Measurements from ENCODE around the gene IGFN1.

IGFN1 gene

DNA sequence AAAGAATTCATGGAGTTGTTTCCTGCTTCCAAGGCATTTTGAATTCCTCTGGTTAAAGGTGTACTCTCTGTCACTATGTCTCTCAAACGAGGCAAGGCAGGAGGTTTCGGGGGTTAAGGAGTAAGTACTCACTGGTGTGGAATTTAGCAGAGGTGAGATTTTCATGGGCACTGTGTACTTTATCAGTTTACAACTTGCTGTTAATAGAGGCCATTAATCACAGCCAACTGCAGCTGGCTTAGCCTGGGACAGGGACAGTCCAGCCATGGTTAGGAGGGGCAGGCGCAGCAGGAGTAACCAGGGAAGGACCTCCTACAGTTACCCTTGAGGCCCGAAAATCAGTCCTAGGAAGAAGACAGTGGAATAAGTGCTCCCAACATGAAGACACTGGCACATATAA lies 18.3 kb upstream of the IGFN1 start:
- ATAC-seq: no peak
- H3K9me3 Mint-ChIP-seq: no peaks in the 10 kb centered on the region
- H3K4me1 Mint-ChIP-seq: peaks cover 20% of the 10 kb centered on the region
- DNase-seq: no peak
- peaks cover 19% of the 10 kb centered on the region for H3K27me3 Mint-ChIP-seq
- no peak overlapping the region for H3K4me3 Mint-ChIP-seq
- H3K27ac Mint-ChIP-seq: no peak overlapping the region
- H3K36me3 Mint-ChIP-seq (ENCODE audit: low read depth): no peaks in the 10 kb centered on the region

DNA sequence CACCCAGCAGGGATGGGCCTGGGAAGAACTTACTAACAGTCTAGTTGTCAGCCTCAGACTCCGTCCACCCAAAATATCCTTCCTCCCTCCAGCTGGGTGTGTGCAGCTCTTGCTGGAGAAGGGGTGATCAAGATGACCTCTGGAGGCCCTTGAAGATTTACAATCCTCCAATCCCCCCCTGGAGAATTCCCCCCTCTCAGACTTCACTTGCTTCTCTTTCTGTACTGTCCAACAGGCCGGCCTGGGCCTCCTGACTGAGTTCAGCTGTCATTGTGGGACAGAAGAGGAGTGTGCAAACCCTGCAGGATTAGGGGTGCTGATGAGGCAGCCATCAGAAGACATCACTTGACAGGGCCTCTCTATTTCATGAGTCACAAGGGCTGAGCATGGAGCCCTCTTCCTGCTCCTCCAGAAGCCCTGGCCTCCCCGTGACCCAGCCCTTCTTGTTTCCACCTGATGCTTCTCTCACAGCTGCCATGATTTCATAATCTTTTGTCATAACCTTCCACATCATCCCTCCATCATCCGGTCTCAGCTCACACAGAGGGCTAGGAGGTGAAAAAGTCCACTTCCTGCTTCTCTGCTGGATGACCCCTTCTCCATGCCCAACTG lies 17.5 kb upstream of the IGFN1 start:
- Mint-ChIP-seq H3K36me3 (ENCODE audit: low read depth) (no peaks in the 10 kb centered on the region), H3K27me3 (peaks cover 21% of the 10 kb centered on the region), H3K4me3 (no peak overlapping the region), H3K4me1 (peaks cover 20% of the 10 kb centered on the region), H3K9me3 (no peaks in the 10 kb centered on the region), H3K27ac (no peak overlapping the region)
- ATAC-seq: no peak
- DNase-seq: peak; percentile 4

DNA sequence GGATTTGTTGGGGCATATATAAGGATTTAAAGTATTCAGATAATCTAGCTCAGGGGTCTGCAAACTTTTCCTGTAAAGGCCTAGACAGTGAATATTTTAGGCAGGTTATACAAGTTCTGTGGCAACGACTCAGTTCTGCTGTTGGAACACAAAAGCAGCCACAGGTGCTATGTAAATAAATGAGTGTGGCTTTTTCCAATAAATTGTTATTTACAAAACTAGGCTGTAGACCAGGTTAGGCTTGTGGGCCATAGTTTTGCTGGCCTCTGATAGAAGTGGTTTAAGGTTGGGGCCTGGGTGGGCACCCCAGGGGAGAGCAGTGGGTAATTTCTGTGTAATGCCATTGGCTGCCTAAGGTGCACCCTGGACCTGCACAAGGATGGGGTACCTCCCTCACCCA lies 16.9 kb upstream of the IGFN1 start:
- no peaks in the 10 kb centered on the region for H3K36me3 Mint-ChIP-seq (ENCODE audit: low read depth)
- ATAC-seq: no peak
- H3K9me3 Mint-ChIP-seq: no peaks in the 10 kb centered on the region
- no peak overlapping the region for H3K4me3 Mint-ChIP-seq
- no peak for DNase-seq
- no peak overlapping the region for H3K27ac Mint-ChIP-seq
- peaks cover 20% of the 10 kb centered on the region for H3K4me1 Mint-ChIP-seq
- H3K27me3 Mint-ChIP-seq: peaks cover 23% of the 10 kb centered on the region

DNA sequence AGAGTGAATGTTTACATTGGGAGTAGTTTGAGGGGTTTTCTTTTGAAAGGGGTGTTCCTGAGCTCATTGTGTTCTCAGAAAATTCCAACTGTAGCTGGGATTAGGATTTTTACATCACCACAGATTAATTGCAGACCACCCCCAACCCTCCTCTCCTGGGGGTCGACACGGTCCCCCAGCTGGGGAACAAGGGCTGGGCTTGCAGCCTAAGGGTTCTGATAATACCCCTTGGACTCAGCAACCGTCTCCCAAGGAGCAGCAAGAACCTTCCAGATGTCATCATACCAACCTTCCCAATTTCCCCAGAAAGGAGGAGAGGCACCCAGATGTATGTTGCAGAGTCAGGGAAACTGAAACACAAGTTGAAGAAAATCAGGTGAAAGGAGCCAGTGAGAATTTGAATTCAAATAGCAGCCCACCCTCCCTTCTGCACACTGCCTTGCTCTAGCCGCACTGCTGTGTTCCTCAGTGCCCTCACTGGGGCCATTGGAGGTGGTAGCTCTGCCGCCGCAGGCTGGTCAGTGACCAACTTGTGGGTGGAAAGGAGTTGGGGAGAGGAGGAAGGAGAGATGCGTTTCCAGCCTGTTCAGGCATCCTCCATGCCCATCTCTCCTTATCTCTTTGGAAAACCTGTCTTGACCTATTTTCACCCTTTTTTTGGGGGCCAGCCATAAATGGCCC lies 14.7 kb upstream of the IGFN1 start:
- Mint-ChIP-seq H3K9me3 (no peaks in the 10 kb centered on the region), H3K4me1 (peaks cover 14% of the 10 kb centered on the region), H3K27me3 (peaks cover 27% of the 10 kb centered on the region), H3K4me3 (no peak overlapping the region), H3K27ac (no peak overlapping the region), H3K36me3 (ENCODE audit: low read depth) (no peaks in the 10 kb centered on the region)
- DNase-seq (no peak), ATAC-seq (no peak)

DNA sequence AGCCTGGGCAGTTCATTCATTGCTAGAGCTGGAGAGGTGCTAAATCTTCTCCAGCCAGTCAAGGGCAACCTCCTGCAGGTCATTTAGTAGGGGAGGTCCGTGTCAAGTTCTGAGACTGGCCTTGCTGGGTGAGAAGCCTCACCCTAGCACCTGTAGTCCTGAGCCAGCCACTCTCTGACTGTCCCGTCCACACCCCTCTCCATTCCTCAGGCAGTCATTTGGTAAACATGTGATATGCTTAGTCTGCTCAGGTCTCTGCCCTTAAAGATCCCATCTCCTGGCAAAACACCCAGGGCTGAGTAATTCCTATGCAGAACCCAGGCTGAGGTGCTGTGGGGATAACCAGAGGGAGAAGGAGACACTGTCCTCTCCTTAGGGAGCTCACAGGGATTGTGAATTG lies 13.7 kb upstream of the IGFN1 start:
- Mint-ChIP-seq H3K27ac (no peak overlapping the region), H3K27me3 (peaks cover 31% of the 10 kb centered on the region), H3K9me3 (no peaks in the 10 kb centered on the region), H3K4me3 (no peak overlapping the region), H3K36me3 (ENCODE audit: low read depth) (no peaks in the 10 kb centered on the region), H3K4me1 (peaks cover 7% of the 10 kb centered on the region)
- DNase-seq: no peak
- ATAC-seq: no peak

DNA sequence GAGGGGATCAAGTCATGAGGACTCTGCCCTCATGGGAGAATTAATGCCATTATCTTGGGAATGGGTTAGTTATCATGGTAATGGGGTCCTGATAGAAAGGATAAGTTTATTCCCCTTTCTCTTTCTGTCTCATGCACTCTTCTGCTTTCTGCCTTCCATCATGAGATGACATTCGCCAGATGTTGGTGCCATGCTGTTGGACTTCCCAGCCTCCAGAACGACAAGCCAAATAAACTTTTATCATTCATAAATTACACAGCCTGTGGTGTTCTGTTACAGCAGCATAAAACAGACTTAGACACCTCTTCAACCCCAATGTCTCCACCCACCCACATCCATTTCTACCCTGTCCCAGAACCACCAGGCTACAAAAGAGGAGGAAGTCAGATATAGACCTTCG lies 11.9 kb upstream of the IGFN1 start:
- no peak overlapping the region for H3K27ac Mint-ChIP-seq
- no peak overlapping the region for H3K4me3 Mint-ChIP-seq
- DNase-seq (no peak), ATAC-seq (no peak)
- H3K4me1 Mint-ChIP-seq: no peaks in the 10 kb centered on the region
- no peaks in the 10 kb centered on the region for H3K9me3 Mint-ChIP-seq
- H3K36me3 Mint-ChIP-seq (ENCODE audit: low read depth): no peaks in the 10 kb centered on the region
- peaks cover 35% of the 10 kb centered on the region for H3K27me3 Mint-ChIP-seq

DNA sequence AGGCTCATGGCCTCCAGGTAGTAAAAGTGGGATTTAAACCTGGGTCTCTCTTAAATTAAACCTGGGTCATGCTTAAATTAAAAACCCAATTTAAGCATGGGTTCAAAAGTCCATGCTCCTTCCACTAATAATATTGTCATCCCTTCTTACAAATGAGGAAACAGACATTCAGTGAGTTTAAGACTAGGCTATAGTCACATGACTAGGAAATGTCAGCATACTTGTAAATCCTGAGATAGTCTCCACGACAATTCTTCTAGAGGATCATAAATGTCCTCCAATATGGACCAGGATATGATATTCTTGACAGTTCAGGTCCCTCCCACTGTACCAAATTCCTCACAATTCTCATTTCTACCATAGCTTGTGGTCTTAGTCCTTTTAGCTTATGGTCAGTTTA lies 10.5 kb upstream of the IGFN1 start:
- Mint-ChIP-seq H3K4me1 (no peaks in the 10 kb centered on the region), H3K36me3 (ENCODE audit: low read depth) (no peaks in the 10 kb centered on the region), H3K9me3 (no peaks in the 10 kb centered on the region), H3K4me3 (no peak overlapping the region), H3K27me3 (peaks cover 36% of the 10 kb centered on the region), H3K27ac (no peak overlapping the region)
- DNase-seq (no peak), ATAC-seq (no peak)

DNA sequence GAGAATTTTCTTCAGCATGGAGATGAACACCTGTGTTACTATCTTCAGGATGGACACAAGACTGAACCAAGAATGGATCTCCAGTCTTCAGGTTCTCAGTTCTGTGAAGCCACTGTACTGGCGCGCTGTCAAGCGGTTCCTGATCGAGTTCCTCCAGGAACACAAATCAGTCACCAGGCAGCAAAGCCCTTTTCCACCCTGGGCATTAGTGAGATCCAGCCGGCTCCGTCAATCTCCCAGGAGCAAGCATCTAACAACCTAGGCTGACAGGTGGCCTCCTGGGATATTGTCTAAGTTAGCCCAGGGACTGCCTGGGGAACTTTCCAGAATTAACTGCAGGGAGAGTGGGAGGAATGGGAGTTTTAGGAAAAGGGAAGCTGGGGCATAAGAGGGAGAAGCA lies 9.7 kb upstream of the IGFN1 start:
- no peaks in the 10 kb centered on the region for H3K9me3 Mint-ChIP-seq
- H3K4me1 Mint-ChIP-seq: no peaks in the 10 kb centered on the region
- H3K4me3 Mint-ChIP-seq: no peak overlapping the region
- ATAC-seq (no peak), DNase-seq (no peak)
- H3K27me3 Mint-ChIP-seq: peaks cover 36% of the 10 kb centered on the region
- H3K36me3 Mint-ChIP-seq (ENCODE audit: low read depth): no peaks in the 10 kb centered on the region
- no peak overlapping the region for H3K27ac Mint-ChIP-seq

DNA sequence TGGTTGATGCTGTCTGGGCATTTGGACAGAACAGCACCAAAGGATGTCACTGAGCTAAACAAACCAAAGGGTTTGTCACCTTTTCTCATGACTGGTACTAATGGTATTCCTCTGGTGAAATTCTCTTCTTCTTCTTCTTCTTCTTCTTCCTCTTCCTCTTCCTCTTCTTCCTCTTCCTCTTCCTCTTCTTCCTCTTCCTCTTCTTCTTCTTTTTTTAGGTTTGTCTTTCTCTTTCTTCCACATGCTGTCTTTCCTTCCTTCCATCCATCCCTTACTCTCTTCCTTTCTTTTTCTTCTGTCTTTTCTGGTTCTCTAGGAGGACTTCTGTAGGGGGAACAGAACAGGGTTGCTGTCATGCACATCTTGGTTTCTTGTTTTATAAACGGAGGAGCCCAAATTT lies 9.3 kb upstream of the IGFN1 start:
- peaks cover 36% of the 10 kb centered on the region for H3K27me3 Mint-ChIP-seq
- H3K4me1 Mint-ChIP-seq: no peaks in the 10 kb centered on the region
- H3K9me3 Mint-ChIP-seq: no peaks in the 10 kb centered on the region
- H3K4me3 Mint-ChIP-seq: no peak overlapping the region
- ATAC-seq (no peak), DNase-seq (no peak)
- H3K36me3 Mint-ChIP-seq (ENCODE audit: low read depth): no peaks in the 10 kb centered on the region
- H3K27ac Mint-ChIP-seq: no peak overlapping the region

DNA sequence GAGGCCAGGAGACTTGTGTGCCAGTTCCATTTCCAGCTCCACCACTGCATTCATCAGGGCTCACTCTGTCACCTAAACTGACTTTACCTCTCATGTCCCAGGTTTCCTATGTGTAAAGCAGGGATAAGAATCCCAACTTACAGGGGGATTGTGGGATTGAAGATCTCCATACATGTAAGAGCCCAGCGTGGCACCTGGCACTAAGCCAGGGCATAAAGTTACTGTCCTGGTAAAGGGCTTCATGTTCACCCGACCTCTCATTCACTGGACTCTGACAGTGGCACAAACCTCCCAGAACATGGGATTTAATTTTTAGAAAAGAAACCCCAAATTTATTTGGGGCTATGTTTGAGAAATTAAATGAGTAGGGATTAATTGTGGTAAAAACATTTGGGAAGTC lies 8.9 kb upstream of the IGFN1 start:
- ATAC-seq (no peak), DNase-seq (no peak)
- Mint-ChIP-seq H3K27me3 (peaks cover 36% of the 10 kb centered on the region), H3K4me1 (no peaks in the 10 kb centered on the region), H3K27ac (no peak overlapping the region), H3K9me3 (no peaks in the 10 kb centered on the region), H3K4me3 (no peak overlapping the region), H3K36me3 (ENCODE audit: low read depth) (no peaks in the 10 kb centered on the region)

DNA sequence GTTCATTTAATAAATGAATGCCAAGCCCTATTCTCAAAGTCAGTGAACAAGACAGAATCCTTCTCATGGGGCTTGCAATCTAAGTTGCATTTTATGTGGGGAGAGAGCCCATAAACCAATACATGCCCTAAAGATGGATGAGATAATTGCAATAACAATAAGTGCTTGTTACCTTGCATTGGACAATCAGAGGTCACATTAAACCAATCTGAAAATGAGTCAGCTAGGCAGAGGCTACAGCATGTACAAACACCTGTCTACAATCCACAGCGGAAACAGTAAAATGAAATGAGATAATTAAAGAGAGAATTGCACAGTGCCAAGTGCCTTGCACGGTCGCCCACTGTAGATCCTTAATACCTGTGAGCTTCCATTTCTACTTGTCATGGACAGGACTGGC lies 7.4 kb upstream of the IGFN1 start:
- Mint-ChIP-seq H3K4me3 (no peak overlapping the region), H3K27me3 (peaks cover 35% of the 10 kb centered on the region), H3K4me1 (no peaks in the 10 kb centered on the region), H3K9me3 (no peaks in the 10 kb centered on the region), H3K27ac (no peak overlapping the region), H3K36me3 (ENCODE audit: low read depth) (no peaks in the 10 kb centered on the region)
- ATAC-seq: no peak
- DNase-seq: no peak

DNA sequence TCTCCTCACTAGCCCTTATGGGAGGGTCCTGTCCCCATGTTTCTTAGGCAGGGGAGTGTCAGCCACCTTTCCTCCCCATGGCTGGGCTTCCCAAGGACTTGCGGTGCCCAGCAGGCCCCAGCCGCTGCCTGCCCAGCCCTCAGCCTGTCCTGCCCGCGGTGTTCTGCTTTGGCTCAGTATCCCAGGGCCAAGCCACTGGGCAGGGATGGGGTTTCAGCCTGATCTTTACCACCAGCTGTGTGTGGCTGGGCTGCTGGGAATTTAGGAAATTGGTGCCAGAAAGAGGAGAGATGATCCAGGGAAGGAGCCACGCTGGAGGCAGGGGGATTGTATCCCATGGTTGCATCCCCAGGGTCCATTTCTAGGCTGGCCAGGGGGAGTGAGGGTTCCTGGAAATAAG lies 6.9 kb upstream of the IGFN1 start:
- Mint-ChIP-seq H3K27ac (no peak overlapping the region), H3K4me1 (no peaks in the 10 kb centered on the region), H3K4me3 (no peak overlapping the region), H3K36me3 (ENCODE audit: low read depth) (no peaks in the 10 kb centered on the region), H3K27me3 (peaks cover 33% of the 10 kb centered on the region), H3K9me3 (no peaks in the 10 kb centered on the region)
- no peak for ATAC-seq
- no peak for DNase-seq

DNA sequence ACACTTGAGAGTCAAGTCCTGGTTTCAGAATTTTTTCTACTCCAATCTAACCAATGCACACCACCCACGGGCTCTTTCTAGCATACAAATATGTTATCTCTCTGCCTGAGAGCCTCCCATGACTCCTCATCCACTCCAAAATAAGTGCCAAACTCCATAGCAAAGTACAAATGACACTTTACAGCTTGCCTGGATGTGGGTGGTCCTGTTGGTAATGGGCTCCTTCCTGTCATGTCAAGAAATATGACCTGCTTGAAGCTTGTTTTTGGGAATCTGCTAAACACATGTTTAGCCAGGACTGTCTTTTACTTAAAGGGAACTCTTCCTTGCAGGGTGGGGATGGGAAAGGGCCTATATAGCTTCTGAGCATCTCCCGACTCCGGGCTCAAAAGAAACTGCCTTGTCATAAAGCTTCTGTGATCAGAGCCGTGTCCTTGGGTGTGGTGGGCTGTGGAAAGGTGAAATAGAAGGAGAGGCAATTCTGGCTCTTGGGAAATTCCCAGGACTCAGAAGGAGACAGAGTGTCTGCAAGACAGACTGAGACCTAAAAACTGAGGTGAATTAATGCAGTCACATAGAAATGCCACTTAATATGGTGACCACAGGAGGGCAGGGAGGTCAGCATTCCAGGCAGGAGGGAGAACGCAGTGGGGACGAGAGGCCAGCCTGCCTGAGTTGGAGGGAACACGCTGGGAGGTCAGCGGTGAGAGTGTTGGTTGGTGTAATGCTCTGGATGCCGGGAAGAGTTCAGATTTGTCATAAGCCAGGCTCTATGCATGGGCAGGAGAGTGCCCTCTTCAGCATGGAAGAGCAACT lies 6.1 kb upstream of the IGFN1 start:
- DNase-seq (no peak), ATAC-seq (no peak)
- Mint-ChIP-seq H3K27ac (no peak overlapping the region), H3K27me3 (peaks cover 34% of the 10 kb centered on the region), H3K4me3 (no peak overlapping the region), H3K36me3 (ENCODE audit: low read depth) (no peaks in the 10 kb centered on the region), H3K4me1 (no peaks in the 10 kb centered on the region), H3K9me3 (no peaks in the 10 kb centered on the region)

DNA sequence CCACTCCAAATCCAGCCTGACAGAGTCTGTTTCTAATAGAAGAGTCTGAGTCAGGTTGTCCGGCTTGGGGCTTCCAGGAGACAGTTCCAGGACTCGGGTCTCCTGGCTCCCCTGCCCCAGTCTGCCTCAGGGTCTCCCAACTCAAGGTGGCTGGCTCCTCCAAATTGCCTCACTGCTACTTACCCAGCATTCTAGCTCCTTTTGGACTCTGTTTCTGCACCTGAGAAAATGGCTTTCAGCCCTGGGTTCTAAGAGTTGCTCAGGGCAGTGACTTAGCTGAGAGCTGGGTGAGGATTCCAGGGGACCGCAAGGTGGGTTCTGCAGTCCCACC lies 5.5 kb upstream of the IGFN1 start:
- no peaks in the 10 kb centered on the region for H3K9me3 Mint-ChIP-seq
- no peak for ATAC-seq
- H3K4me3 Mint-ChIP-seq: no peak overlapping the region
- no peaks in the 10 kb centered on the region for H3K36me3 Mint-ChIP-seq (ENCODE audit: low read depth)
- H3K27me3 Mint-ChIP-seq: peaks cover 33% of the 10 kb centered on the region
- no peaks in the 10 kb centered on the region for H3K4me1 Mint-ChIP-seq
- H3K27ac Mint-ChIP-seq: no peak overlapping the region
- DNase-seq: no peak

DNA sequence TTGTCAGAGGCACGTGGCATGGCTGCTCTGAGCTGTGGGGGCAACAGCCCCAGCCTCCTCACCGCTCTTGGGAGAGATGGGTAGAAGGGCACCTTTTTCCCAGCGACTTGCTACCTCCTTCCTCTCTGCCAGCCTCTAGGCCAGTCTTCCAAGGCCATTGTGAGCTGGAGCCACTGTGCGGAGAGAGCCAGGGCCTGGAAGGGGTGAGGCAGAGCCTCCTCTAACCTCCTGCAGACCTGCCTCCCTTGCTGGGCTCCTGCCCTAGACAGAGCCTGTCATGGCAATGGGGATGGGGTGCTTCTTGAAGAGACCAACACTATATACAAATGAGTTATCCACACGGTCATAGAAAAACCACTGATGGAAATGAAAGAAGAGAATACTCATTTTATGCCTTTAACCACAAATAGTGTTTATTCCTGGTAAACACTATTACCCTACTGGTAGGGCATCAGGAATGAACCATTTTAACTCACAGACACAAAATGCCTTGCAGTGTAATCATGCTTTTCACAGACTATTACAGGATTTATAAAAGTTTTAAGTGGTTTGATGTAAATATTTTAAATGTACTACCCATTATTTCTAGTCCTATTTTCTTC lies 5.0 kb upstream of the IGFN1 start:
- ATAC-seq (peak; percentile 73), DNase-seq (no peak)
- H3K27ac Mint-ChIP-seq: no peak overlapping the region
- no peaks in the 10 kb centered on the region for H3K36me3 Mint-ChIP-seq (ENCODE audit: low read depth)
- H3K27me3 Mint-ChIP-seq: peaks cover 33% of the 10 kb centered on the region
- H3K9me3 Mint-ChIP-seq: no peaks in the 10 kb centered on the region
- H3K4me3 Mint-ChIP-seq: no peak overlapping the region
- H3K4me1 Mint-ChIP-seq: no peaks in the 10 kb centered on the region
